Measurements from ENCODE around the gene STEEP1. TPM values are rescaled to one million over a fixed set of nuclear protein-coding genes. Genes with fewer than 3 reads are reported as not detected.

Gene STEEP1
- total RNA-seq, 4 donors from 2014 or later: 19.2 to 35.5 (median 30.2) TPM

- 49 to 53% methylated on average over 2 of the region's 2 CpGs for WGBS, 2 donors
Measured at GRCh38 chrX:119539872-119540271, 25.3 kb downstream of the STEEP1 start.

GRCh38 chrX:119537487-119537886 lies 27.7 kb downstream of the STEEP1 start:
- WGBS, 2 donors: 54 to 55% methylated on average over 3 of the region's 3 CpGs
- H3K4me3 ChIP-seq: no peak overlapping the region
- H3K27me3 ChIP-seq: no peaks in the 10 kb centered on the region
- no peaks in the 10 kb centered on the region for H3K9me3 ChIP-seq
- no peak for TF ChIP-seq CTCF (IDR thresholded peaks at IDR 0.05)
- no peak for TF ChIP-seq POLR2A (IDR thresholded peaks at IDR 0.05)
- TF ChIP-seq EP300 (IDR thresholded peaks at IDR 0.05): no peak
- H3K27ac ChIP-seq: no peak overlapping the region
- no peak for DNase-seq (ENCODE audit: low spot score in 2 of 2)
- no peaks in the 10 kb centered on the region for H3K4me1 ChIP-seq
- peaks cover 0 to 11% (median 0%) of the 10 kb centered on the region in 3 donors for H3K36me3 ChIP-seq

More at GRCh38 chrX:119539872-119540271, 25.3 kb downstream of the STEEP1 start:
- Histone ChIP-seq H3K36me3 (peaks cover 0 to 11% (median 0%) of the 10 kb centered on the region in 3 donors), H3K4me1 (no peaks in the 10 kb centered on the region), H3K9me3 (no peaks in the 10 kb centered on the region), H3K27ac (no peak overlapping the region), H3K27me3 (no peaks in the 10 kb centered on the region), H3K4me3 (no peak overlapping the region)
- DNase-seq (ENCODE audit: low spot score in 2 of 2): no peak
- no peak for TF ChIP-seq POLR2A (IDR thresholded peaks at IDR 0.05)
- no peak for TF ChIP-seq CTCF (IDR thresholded peaks at IDR 0.05)
- no peak for TF ChIP-seq EP300 (IDR thresholded peaks at IDR 0.05)

GRCh38 chrX:119529345-119530276 lies 35.6 kb downstream of the STEEP1 start:
- no peaks in the 10 kb centered on the region for H3K36me3 ChIP-seq
- 40 to 64% methylated on average over 4 to 9 of the region's 9 CpGs for WGBS, 2 donors
- no peak overlapping the region for H3K27ac ChIP-seq
- H3K9me3 ChIP-seq: no peaks in the 10 kb centered on the region
- H3K27me3 ChIP-seq: no peaks in the 10 kb centered on the region
- no peaks in the 10 kb centered on the region for H3K4me1 ChIP-seq
- TF ChIP-seq POLR2A (IDR thresholded peaks at IDR 0.05) (no peak), EP300 (IDR thresholded peaks at IDR 0.05) (no peak), CTCF (IDR thresholded peaks at IDR 0.05) (no peak)
- no peak for DNase-seq (ENCODE audit: low spot score in 2 of 2)
- H3K4me3 ChIP-seq: no peak overlapping the region

GRCh38 chrX:119523664-119524184 lies 41.5 kb downstream of the STEEP1 start:
- no peaks in the 10 kb centered on the region for H3K9me3 ChIP-seq
- no peak for DNase-seq (ENCODE audit: low spot score in 2 of 2)
- no peaks in the 10 kb centered on the region for H3K4me1 ChIP-seq
- no peaks in the 10 kb centered on the region for H3K27me3 ChIP-seq
- TF ChIP-seq POLR2A (IDR thresholded peaks at IDR 0.05): no peak
- no peak for TF ChIP-seq EP300 (IDR thresholded peaks at IDR 0.05)
- H3K4me3 ChIP-seq: no peak overlapping the region
- H3K27ac ChIP-seq: no peak overlapping the region
- 58 to 81% methylated on average over 1 of the region's 1 CpG for WGBS, 2 donors
- H3K36me3 ChIP-seq: no peaks in the 10 kb centered on the region

- Histone ChIP-seq H3K27ac (no peak overlapping the region), H3K9me3 (no peaks in the 10 kb centered on the region), H3K4me1 (no peaks in the 10 kb centered on the region), H3K4me3 (no peak overlapping the region), H3K27me3 (no peaks in the 10 kb centered on the region), H3K36me3 (no peaks in the 10 kb centered on the region)
- 86% methylated on average over 6 of the region's 6 CpGs for WGBS, 2 donors
- no peak for DNase-seq (ENCODE audit: low spot score in 2 of 2)
- TF ChIP-seq CTCF (IDR thresholded peaks at IDR 0.05) (no peak), EP300 (IDR thresholded peaks at IDR 0.05) (no peak), POLR2A (IDR thresholded peaks at IDR 0.05) (no peak)
Measured at GRCh38 chrX:119521246-119521645, 44.0 kb downstream of the STEEP1 start.
